ENCODE data around the gene NHEJ1.

The NHEJ1 gene

DNA sequence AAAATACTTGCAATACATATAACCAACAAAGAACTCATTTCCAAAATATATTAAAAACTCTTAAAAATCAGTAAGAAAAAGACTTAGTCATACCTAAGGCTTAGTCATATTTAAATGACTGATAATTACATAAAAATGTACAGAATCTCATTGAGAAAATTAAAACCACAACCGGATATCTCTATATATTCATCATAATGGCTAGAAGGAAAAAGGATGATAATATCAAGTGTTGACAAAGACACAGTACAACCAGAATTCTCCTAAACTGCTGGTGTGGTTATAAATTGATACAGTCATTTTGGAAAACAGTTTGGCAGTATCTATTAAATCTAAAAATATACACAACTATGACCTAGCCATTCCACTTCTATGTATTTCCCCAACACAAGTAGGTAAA, 72.8 kb downstream of the NHEJ1 start:
- TF ChIP-seq, protein P1, sequence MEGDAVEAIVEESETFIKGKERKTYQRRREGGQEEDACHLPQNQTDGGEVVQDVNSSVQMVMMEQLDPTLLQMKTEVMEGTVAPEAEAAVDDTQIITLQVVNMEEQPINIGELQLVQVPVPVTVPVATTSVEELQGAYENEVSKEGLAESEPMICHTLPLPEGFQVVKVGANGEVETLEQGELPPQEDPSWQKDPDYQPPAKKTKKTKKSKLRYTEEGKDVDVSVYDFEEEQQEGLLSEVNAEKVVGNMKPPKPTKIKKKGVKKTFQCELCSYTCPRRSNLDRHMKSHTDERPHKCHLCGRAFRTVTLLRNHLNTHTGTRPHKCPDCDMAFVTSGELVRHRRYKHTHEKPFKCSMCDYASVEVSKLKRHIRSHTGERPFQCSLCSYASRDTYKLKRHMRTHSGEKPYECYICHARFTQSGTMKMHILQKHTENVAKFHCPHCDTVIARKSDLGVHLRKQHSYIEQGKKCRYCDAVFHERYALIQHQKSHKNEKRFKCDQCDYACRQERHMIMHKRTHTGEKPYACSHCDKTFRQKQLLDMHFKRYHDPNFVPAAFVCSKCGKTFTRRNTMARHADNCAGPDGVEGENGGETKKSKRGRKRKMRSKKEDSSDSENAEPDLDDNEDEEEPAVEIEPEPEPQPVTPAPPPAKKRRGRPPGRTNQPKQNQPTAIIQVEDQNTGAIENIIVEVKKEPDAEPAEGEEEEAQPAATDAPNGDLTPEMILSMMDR (IDR thresholded peaks at IDR 0.05; ENCODE audit: low read length, missing control alignments), result no peak
- no peak for DNase-seq (ENCODE audit: low read depth)
- no peak overlapping the region for H3K4me3 ChIP-seq (replicated peaks; ENCODE audit: low read depth, low read length)

DNA sequence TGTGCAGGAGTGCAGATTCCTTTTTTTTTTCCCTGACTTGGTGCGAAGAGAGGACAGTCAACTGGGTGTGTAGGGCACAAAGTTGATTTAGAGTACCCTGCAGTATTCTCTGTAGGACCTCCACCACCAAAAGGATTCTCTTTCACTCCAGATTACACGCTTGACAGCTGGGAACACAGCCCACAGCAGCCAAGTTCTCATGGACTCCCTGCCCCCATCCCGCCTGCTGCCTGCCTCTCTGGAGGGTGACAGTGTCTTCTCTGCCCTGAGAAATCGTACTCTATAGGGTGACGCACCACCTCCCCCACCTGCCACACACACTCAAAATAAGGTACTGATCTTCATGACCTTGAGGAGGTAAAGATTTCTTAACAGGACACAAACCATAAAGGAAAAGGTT, 73.3 kb downstream of the NHEJ1 start:
- H3K4me3 ChIP-seq (replicated peaks; ENCODE audit: low read depth, low read length), result no peak overlapping the region
- no peak for DNase-seq (ENCODE audit: low read depth)
- TF ChIP-seq, protein P1 (IDR thresholded peaks at IDR 0.05; ENCODE audit: low read length, missing control alignments), result no peak

DNA sequence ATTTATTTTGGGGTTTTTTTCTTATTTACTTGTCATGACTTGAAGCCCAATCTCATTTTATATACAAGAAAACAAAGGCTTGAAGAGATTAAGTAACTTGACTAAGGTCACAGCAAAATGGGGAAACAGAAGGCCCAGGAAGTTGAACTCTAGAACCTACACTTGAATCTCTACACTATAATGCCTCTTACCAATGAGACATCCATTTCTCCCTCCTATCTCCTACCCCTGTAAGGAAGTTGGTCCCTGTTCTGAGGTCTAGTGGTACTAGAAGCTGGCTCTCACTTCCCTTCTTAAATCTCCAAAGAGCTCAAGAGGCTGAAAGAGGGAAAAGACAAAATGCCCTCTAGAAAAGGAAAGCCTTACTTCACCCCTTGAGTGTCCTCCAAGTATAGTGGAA, 74.4 kb downstream of the NHEJ1 start:
- no peak overlapping the region for H3K4me3 ChIP-seq (replicated peaks; ENCODE audit: low read depth, low read length)
- no peak for DNase-seq (ENCODE audit: low read depth)
- TF ChIP-seq, protein P1 (IDR thresholded peaks at IDR 0.05; ENCODE audit: low read length, missing control alignments), result no peak

DNA sequence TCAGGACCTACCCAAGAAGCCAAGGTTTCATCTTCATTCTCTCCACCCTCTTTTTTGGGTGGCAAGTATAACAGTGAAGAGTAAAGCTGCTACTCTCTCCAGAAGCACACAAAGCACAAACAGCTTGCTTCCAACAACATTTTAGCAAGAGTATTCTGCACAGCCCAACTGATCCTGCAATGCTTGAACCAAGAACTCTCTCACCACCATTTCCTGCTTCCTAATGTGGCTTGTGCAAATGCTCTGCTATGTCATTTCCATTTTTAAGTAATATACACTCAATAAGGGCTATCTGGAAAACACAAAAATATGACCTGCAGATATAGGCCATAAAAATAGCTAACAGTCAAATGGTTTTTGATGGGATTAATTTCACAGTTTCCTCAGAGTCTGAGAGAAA, 75.8 kb downstream of the NHEJ1 start:
- no peak overlapping the region for H3K4me3 ChIP-seq (replicated peaks; ENCODE audit: low read depth, low read length)
- DNase-seq (ENCODE audit: low read depth), result no peak
- TF ChIP-seq, protein P1 (IDR thresholded peaks at IDR 0.05; ENCODE audit: low read length, missing control alignments), result no peak

DNA sequence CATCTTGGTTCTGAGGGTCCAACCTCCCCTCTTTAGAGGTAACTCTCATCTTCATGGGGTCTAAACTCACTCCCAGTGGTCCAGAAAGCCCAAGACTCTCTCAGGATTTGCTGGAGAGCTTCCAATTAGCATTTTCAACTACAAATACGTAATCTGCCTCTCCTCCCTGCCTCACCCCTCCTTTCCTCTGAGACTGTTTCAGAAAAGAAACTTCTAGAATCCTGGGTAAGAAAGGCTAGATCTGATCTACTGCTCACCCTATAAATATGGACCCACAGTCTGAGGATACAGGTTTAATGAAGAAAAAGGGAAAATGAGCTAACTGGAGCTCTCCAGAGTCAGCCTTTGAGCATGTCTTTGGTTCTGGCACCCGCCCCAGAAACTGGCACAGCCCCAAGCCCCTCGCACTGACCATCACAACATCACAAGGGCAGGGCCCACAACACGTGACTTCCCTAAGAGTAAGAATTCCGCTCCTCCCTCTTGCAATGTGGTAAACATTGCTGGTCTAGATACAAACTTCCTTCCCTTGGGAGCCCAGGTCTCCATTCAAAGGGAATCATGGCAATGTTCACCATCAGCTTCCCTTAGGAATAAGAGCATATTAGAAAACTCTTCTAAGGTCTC, 78.2 kb downstream of the NHEJ1 start:
- TF ChIP-seq, protein P1 (IDR thresholded peaks at IDR 0.05; ENCODE audit: low read length, missing control alignments), result no peak
- DNase-seq (ENCODE audit: low read depth), result peak; percentile 25
- no peak overlapping the region for H3K4me3 ChIP-seq (replicated peaks; ENCODE audit: low read depth, low read length)

DNA sequence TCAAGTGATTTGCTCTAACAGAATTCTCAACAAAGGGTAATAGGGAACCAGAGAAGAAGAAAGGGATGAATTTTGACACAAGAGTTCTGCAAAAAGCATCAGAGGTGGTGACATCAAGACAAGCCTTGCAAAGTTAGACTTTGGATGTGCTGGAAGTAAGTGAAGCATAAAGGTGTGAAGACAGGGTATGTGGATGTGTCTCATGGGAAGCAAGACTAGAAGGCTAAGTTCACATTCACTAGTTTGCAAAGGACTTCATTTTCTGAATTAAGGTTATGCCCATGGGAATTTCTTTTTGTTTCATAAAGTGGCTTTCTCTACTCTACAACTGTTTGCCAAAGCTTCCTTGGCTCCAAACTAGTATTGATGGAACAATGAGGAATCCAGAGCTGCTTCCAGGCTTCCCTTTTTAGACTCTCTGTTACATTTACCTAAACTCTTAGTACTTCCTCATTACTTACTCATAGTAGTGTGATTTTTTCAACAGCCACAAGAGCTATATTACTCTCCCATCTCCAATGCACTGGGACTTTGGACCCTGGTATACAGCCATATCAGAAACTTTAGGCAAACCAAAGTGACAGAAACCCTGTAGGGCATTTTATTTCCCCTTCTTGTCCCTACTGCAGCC, 78.8 kb downstream of the NHEJ1 start:
- TF ChIP-seq, protein P1 (IDR thresholded peaks at IDR 0.05; ENCODE audit: low read length, missing control alignments), result no peak
- no peak overlapping the region for H3K4me3 ChIP-seq (replicated peaks; ENCODE audit: low read depth, low read length)
- no peak for DNase-seq (ENCODE audit: low read depth)

DNA sequence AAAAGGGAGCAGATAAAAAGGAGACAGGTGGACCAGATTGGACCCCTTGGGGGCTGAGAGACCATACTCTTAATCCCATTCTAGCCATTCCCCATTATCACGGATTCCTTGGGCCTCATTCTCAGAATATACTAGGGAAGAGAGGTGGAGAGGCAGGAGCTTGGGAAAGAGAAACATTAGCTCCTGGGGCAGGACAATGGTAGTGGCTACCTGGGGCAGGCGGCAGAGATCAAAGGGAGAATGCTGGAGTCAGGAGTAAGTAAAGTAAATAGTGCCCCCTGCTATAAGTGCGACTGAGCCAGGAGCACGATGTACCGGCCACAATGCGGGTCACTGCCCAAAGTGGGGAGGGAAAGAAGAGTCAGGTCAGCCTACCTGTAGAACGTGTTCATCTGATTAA, 79.5 kb downstream of the NHEJ1 start:
- no peak overlapping the region for H3K4me3 ChIP-seq (replicated peaks; ENCODE audit: low read depth, low read length)
- TF ChIP-seq, protein P1 (IDR thresholded peaks at IDR 0.05; ENCODE audit: low read length, missing control alignments), result no peak
- no peak for DNase-seq (ENCODE audit: low read depth)

All from fibroblast of pulmonary artery (primary cell).